Putamen (tissue), 1 donor: Measurements from ENCODE around the gene TCF7L1.
"Not testable (repeated sequence)": the region's sequence is repeated elsewhere in the genome, so short reads cannot be mapped to it uniquely, and the experiment has no call there.

Source experiments
- DNase-seq: peaks from one replicate; pipeline ENCODE4 v3.0.0-alpha.2; 2016; ENCODE audit warnings: low spot score

The TCF7L1 gene

DNA sequence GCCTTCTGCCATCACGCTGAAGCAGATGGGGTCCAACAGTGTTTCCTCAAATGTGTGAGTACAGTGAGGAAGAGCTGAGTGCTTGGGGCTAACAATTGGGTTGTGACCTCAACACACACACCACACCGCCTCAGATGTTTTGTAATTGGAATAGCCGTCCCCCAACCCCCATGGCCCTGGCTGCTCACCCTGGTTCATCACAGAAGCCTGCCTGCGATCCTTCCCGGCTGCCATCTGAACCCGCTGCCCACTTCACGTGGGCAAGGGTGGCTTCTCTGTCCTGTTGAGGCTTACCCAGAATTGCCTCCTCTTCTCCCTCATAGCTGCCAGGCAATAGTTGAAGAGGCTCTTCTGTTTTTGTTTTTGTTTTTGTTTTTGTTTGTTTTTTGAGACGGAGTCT, 150.4 kb downstream of the TCF7L1 start:
- no peak for DNase-seq

DNA sequence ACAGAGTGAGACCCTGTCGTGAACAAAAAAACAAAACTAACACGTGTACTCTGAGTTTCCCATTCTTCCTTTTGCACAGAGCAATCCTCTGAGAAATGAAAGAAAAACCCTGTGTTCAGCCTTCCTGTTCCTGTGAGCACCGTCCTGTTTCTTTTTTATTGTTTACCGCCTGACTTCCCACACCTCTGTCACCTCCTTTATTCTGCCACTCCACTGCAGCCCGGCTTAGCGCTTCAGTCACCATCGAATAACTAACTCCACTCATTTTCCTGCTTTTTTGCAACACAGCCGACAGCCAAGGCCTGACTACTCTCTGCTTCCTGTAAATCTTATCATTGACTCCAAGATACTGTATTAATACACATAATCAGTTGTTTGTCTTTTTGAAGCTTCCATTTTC, 153.7 kb downstream of the TCF7L1 start:
- no peak for DNase-seq

DNA sequence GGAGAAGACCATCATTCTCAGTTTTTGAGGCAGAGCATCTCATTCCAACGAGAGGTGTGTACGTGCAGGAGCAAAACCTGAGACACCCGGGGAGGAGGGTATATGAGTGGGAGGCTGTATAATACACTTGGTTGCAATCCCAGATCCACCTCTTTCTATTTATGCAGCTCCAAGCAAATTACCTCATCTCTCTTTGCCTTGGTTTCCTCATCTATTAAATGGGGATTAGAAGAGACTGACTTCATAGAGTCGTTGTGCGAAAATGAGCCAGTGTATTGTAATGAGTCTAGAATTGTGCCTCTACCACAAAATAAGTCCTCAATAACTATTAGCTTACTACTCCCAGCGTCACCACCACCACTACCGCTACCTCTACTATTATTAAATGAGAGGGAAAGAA, 154.5 kb downstream of the TCF7L1 start:
- no peak for DNase-seq

DNA sequence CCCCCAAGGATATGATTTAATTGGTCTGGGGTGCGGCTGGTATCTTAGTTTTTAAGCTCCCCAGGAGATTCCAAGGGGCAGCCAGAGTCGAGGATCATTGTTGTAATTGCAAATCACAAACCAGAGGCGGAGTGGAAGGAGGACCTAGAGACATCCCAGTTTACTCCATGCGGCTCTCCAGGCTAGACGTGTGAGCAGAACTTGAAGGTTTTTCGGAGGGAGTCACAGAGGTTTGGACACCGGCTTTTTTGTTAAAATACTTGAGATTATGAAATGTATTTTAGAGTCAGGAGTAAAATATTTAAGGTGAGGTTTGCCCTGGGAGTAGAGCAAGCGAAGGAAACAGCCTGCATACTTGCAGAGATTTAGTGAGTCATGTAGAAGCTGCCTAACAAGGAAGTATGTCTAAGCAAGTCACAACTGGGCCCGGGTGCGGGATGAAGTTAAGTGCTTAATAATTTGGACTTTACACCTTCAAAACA, 155.1 kb downstream of the TCF7L1 start:
- no peak for DNase-seq

DNA sequence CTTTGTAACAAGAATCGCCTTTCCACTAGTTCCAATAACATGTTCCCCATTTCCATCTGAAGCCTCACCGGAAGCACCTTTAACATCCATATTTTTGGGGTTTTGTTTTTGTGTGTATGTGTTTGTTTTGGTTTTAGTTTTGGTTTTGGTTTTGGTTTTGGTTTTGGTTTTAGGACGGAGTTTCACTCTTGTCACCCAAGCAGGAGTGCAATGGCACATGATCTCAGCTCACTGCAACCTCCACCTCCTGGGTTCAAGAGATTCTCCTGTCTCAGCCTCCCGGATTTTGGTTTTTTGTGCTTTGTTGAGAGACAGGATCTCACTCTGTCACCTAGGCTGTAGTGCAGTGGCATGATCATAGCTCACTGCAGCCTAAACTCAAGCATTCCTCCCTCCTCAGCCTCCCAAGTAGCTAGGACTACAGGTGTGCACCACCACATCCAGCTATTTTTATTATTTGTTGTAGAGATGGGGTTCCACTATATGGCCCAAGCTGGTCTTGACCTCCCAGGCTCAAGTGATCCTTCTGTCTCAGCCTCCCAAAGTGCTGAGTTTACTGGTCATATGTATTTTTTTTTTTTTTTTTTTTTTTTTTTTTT, 158.3 kb downstream of the TCF7L1 start:
- no peak for DNase-seq

DNA sequence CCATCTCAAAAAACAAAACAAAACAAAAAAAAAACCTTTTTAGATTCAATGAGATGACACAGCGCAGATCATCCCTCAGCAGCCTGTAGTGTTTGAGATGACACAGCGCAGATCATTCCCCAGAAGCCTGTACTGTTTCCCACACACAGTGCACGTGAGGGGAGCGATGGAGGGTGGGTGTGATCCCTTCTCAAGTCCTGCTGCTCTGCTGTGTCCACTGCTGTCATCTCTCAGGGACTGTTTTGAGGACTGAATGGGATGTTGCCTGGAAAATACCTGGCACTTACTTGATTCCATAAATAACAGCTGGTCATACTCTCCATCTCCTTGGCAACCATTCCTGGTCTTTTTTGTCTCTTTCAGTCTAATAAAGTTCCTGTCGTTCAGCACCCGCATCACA, 168.9 kb downstream of the TCF7L1 start:
- no peak for DNase-seq

DNA sequence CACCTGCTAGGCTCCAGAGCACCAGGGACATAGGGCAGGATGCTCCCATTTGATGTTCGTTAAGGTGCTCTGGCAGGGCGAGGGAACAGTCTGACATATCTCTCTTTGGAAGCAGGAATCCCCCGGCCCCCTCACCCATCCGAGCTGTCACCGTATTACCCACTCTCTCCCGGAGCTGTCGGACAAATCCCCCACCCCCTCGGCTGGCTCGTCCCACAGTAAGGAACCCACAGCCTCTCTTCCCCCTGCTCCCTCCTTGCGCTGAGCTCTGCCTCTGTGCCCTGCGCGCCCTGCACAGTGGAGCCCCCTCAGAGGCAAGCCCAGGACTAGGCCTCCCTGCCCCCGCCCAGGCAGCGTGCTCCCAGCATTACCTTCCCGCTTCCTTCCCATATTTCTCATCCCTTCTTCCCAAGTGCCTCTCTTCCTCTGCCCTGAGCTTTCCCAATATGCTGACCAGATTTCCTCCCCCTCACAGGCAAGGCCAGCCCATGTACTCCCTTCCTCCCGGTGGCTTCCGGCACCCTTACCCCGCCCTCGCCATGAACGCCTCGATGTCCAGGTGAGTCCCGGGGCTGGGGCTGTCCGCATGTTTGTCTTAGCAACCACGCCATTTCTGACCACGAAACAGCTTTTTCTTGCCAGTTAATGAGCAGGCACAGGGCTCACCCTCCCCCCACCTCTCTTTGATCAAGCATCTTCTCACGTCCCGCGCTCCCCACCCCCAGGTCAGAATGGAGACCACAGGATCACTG, 170.8 kb downstream of the TCF7L1 start:
- DNase-seq = no peak

DNA sequence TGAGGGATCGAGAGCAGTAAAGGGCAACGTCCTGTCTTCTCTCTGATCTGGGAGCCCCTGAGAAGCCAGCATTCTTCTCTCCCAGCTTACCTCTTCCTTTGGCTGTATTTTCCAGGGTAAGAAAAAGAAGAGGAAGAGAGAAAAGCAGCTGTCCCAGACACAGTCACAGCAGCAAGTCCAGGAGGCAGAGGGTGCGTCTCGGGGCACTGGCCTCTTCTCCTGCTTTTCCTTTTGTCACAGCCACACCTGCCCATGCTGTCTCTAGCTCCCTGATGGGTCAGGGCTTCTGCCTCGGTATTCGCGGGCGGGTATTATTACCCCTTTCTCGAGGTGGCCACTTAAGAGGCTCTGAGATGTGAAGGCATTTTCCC, 174.3 kb downstream of the TCF7L1 start:
- no peak for DNase-seq

DNA sequence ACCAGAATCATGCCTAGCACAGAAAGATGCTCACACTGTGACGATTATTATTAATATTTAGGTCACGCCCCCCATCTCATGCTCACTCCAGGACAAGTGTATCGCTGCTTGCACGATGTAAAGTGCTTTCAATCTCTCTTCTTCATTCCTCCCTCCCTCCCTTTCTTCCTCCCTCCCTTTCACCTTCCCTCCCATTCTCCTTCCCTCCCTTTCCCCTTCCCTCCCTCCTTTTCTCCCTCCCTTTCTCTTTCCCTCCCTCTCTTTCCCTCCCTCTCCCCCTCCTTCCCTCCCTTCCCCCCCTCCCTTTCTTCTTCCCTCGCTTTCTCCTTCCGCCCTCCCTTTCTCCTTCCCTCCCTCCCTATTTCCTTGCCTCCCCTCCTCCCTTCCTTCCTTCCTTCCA, 175.0 kb downstream of the TCF7L1 start:
- no peak for DNase-seq

DNA sequence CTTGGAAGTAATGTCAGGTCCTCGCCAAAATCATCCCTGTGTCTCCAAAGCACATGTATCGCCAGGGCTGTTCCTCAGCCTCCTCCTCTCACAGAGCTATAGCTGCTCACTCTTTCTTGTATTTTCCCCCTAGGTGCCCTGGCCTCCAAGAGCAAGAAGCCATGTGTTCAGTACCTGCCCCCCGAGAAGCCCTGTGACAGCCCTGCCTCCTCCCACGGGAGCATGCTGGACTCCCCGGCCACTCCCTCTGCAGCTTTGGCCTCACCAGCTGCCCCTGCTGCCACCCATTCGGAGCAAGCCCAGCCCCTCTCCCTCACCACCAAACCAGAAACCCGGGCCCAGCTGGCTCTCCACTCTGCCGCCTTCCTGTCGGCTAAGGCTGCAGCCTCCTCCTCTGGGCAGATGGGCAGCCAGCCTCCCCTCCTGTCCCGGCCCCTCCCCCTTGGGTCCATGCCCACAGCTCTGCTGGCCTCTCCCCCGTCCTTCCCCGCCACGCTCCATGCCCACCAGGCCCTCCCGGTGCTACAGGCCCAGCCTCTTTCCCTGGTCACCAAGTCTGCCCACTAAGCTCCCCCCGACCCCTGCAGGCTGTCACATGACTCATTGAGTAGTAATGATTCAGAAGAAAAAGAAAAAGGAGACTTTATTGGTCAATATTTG, 175.8 kb downstream of the TCF7L1 start:
- peak; percentile 56 for DNase-seq

DNA sequence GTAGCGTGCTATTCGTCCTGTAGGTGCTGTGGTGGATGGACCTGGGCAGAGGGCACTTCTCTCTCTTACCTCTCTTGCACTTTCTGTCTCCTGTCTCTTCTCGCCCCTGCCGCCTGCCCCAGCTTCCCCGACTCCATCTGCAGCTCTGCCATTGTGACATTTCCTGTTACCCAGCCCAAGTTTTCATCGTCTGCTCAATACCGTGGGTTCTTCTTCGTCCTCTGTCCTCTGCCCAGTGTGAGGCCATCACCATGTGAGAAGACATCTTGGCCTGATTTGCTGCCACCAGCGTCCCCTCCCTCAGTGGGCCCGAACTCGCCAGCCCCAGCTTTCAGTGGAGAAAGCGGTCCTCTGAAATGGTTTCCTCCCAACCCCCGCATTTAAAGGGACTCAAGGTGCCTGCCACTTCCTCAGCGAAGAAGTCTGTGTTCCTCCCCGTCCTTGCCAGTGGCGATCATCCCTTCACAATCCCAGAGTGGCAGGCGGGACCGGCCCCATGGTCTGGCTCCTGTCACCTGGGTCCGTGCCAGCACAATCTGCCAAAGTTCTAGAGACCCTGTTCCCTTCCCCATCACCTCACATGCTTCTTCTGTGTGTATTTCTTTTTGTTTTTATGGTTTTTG, 176.6 kb downstream of the TCF7L1 start:
- DNase-seq = no peak

DNA sequence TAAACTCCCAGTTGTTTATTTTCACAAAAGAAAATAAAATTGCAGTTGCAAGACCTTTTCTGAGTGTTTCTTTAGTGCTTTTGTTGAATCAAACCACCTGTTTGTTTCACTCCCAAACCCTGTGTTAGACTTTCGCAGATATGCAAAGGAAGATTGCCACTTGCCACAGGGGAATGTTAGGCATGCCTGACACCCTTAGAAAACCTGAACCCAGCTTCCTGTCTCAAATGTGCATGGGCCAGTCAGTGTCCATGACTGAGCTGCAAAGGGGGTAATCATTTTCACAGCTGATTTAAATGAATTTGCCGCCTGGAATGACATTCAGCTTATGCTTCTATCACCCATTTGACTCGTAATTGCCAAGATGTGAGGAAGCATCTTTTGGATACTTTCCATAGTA, 177.1 kb downstream of the TCF7L1 start:
- no peak for DNase-seq

DNA sequence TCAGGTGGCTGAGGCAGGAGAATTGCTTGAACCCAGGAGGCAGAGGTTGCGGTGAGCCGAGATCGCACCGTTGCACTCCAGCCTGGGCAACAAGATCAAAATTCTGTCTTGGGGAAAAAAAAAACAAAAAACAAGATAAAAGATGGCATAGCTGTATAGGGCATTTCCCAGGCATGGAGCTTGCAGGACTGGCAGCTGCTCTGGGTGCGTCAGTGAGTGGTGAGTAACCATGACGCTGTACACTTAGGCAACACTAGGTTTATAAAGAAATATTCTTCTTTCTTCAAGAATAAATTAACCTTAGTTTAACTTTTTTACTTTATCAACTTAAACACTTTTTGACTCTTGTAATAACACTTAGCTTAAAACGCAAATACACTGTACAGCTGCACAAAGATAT, 179.2 kb downstream of the TCF7L1 start:
- DNase-seq = no peak

DNA sequence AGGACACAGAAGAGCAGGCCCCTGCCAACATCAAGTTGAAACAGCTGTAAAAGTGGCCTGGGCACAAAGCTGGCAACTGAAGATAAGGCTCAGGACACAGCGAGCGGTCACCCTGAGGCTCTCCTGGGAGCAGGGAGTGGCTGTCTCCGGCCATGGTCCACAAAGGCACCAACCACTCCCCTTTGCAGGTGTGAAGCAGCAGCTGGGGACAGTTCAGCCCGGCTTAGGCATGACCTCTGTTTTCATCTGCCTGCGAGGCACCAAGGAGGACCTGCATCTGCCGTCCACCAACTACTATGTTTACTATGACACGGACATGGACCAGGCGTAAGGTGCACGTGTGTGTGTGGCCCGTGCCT, 181.7 kb downstream of the TCF7L1 start:
- no peak for DNase-seq

DNA sequence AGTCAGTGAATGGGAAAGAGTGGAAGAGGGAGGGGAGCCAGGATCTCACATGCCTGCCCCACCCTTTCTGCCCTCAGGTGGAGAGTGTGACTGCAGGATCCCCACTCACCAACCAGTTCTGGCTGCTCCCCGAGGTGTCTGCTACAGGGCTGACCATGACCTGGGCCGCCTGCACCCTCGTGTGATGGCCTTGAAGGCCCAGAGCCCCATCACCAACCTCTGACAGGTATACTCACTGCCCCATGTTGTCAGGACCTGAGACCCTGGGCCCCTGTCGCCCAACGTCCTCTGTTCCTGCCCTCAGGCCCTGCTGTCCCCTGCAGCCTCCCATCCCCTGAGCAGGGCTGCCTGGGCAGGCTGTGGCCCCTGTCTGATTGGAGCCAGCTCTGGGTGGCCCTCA, 182.7 kb downstream of the TCF7L1 start:
- not testable (repeated sequence) for DNase-seq

DNA sequence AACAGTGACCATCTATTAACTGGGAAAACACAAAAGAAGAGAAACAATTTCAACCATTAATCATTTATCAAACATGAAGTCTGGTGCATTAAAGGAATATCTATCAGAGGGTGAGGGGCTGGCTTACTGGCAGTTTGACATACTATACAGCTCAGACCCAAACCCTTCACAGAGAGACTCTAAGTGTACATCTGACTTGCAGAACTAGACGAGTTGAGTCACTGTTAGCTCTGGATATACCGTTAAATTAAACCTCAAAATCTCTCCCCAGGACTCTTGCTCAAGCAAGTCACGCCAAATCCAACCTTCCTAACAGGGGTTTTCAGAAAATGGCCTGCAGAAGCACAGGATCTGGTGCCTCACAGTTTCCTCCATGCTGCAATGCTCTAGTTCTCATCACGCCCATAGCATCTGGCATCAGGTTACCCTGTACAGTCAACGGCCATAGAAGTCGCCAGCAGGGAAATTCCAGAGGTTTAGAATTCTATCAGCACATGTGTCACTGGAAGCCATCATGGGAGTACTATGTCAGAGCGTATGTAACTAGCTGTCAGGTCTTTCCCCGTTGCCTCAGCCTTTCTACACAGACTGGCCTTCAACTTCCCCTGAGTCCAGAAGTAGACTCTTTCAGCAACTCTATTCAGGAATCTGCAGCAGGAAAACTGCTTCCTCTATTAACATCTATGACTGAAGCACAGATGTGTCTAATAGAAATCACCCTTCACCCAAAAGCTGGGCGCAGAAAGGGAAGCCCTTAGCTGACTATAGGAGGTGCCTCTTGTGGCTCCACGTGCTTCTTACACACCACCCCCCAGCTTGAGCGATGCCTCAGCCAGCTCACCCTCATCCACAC, 185.3 kb downstream of the TCF7L1 start:
- no peak for DNase-seq

DNA sequence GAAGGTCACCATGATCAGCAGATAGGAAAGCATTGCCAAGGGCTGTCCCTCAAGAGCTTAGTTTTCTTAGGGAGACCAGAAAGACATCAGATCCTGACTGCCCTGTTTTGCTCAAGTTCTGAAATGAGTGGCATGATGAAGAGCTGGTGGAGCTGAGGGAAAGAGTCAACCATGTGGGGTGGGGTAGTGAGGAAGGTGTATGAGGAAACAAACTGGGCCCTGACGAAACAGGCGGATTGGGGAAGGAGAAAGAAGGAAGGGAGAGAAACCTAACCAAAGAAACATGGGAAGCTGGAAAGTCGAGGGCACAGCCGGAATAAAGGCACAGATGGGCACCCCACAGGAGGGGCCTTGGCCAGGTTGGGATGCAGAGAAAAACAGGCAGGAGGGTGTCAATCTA, 186.6 kb downstream of the TCF7L1 start:
- no peak for DNase-seq

DNA sequence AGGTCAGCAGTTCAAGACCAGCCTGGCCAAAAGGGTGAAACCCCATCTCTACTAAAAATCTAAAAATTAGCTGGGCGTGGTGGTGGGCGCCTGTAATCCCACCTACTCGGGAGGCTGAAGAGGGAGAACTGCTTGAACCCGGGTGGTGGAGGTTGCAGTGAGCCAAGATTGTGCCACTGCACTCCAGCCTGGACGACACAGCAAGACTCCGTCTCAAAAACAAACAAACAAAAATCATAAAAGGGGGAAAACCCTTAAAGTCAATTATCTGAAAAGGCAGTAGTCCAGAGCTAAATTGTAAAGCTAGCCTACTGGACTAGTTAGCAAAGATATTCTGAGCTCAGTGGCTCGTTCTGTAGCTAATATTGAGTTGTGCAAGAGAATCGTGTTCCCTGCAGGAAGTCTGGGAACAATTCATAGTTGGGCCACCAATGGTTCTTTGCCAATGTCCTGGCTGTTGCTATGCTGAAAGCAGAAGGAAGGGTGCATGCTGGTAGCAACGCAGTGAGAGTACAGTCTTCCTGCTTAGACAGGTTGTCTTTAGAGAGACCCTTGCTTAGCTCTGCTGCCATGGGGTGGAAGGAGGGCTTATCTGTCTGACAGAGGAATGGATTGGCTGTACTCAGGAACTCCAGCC, 190.3 kb downstream of the TCF7L1 start:
- DNase-seq = no peak

DNA sequence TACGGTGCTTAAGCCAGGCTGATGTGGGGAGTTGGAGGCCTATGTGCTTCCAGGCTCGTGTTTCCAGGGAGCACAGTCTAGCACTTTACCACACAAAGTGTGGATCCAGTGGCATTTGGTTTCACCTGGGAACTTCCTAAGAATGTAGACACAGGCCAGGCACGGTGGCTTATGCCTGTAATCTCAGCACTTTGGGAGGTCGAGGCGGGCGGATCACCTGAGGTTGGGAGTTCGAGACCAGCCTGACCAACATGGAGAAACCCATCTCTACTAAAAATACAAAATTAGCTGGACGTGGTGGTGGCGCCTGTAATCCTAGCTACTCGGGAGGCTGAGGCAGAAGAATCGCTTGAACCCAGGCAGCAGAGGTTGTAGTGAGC, 190.8 kb downstream of the TCF7L1 start:
- DNase-seq = not testable (repeated sequence)

DNA sequence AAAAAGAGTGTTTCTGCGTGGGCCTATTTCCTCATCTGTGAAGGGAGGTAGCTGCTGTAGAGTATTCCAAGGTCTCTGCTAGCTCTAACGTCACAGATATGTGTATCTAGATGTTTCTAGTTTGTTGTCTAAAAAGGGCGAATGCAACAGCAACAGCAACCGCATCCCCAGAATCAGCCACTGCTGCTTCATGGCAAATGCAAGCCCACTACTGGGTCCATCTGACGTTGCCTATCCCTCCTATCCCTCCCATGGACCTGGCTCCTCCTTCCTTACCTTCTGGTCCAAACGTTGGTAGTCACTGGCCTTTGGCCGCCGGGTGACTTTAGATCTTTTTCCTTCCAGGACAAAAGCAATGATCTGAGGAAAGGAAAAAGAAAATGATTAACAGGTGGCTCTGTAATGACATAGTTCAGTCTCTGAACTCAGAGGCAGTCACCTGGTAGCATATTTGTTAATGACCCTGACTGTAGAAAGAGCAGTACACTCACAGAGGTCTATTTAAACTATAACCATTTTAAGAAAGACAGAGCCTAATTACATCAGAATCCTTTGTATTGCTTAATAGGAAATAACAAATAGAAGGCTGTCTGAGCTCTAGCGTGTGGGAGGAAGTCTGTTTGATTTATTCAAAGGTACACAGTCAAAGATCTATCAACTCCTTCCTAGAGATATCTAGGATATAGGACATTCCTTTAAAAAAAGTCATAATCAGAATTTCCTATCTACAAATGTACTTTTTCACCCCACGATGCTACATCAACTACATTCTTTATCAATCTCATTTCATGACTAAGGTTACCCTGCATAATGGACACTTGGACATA, 191.7 kb downstream of the TCF7L1 start:
- DNase-seq = no peak

DNA sequence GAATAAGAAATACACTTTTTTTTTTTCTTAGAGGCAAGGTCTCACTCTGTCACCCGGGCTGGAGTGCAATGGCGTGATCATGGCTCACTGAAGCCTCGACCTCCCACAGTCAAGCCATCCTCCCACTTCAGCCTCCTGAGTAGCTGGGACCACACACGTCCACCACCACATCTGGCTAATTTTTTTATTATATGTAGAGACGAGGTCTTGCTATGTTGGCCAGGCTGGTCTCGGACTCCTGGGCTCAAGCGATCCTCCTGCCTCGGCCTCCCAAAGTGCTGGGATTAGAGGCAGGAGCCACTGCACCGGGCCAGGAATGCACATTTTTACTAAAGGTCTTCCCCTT, 192.2 kb downstream of the TCF7L1 start:
- no peak for DNase-seq
